C4-2B (cell line): ENCODE results near the gene UCKL1.
"Not testable (repeated sequence)": the region's sequence is repeated elsewhere in the genome, so short reads cannot be mapped to it uniquely, and the experiment has no call there.

Experiments used
- H3K27ac ChIP-seq: fragments of 450-650 bp; 2 replicates; pipeline ENCODE4 v1.5.1; 2017
- ZFX ChIP-seq: fragments of 450-650 bp; IDR thresholded peaks from 2 replicates; pipeline ENCODE4 v1.6.1; 2017
- TF ChIP-seq, protein P1 (sequence below): fragments of 450-650 bp; conservative IDR thresholded peaks from 2 replicates; pipeline ENCODE4 v1.5.1; 2017; ENCODE audit warnings: mild to moderate bottlenecking

The UCKL1 gene

DNA sequence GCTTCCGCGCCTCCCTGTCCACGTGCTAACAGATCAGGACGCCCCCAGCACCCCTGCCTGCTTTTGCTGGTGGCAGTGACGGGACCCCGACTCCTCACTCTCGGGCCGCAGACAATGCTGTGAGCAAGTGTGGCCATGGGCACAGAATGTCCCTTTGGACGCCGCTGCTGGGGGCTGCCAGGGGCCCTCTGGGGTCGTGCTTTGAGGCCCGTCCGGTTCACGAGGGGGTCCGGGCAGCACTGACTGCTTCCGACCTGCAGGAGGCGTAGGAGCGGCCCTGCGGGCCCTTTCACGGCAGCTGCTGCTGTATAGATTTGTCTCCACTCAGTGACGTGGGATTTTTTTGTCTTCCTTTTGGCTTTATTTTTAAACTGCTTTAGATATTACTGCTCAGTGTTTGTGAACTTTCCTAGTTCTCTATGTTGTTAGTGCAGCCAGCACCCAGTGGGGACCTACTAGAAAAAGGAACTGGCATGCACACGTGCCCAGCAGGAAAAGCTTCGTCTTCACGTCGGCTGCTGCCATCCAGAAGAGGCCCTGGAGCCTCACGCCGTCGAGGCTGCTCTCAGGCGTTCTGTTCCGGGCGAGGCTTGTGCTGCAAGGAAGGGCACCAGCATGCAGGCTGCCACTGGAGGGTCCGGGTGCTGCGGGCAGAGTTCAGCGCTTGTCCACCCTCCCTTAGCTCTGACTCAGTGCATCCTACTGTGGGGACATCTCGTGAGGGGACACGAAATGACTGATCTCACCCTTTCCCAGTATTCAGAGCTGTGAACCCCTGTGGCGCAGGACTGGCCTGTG, 21.7 kb downstream of the UCKL1 start:
- TF ChIP-seq, protein P1, sequence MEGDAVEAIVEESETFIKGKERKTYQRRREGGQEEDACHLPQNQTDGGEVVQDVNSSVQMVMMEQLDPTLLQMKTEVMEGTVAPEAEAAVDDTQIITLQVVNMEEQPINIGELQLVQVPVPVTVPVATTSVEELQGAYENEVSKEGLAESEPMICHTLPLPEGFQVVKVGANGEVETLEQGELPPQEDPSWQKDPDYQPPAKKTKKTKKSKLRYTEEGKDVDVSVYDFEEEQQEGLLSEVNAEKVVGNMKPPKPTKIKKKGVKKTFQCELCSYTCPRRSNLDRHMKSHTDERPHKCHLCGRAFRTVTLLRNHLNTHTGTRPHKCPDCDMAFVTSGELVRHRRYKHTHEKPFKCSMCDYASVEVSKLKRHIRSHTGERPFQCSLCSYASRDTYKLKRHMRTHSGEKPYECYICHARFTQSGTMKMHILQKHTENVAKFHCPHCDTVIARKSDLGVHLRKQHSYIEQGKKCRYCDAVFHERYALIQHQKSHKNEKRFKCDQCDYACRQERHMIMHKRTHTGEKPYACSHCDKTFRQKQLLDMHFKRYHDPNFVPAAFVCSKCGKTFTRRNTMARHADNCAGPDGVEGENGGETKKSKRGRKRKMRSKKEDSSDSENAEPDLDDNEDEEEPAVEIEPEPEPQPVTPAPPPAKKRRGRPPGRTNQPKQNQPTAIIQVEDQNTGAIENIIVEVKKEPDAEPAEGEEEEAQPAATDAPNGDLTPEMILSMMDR, result no peak
- no peak for TF ChIP-seq ZFX
- no peak overlapping the region for H3K27ac ChIP-seq

DNA sequence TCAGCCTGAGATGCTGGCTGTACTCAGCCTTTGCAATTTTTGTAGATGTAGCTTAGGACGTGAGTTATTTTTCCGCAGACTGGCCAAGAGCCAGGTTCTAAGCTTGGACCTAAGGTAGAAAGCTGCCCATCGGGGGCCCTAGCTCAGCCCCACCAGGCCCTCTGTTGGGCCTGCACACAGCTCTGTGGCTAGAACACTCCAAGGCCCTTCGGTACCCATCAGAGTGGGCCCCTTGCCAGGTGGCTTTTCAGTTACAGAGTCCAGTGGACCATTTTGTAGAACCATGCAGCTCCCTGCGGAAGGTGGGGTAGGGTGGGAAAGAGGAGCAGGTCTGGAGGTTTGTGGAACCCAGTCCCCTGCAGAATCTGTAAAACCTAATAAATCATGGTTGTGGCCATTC, 22.6 kb downstream of the UCKL1 start:
- no peak overlapping the region for H3K27ac ChIP-seq
- TF ChIP-seq, protein P1, result no peak
- TF ChIP-seq ZFX, result no peak

DNA sequence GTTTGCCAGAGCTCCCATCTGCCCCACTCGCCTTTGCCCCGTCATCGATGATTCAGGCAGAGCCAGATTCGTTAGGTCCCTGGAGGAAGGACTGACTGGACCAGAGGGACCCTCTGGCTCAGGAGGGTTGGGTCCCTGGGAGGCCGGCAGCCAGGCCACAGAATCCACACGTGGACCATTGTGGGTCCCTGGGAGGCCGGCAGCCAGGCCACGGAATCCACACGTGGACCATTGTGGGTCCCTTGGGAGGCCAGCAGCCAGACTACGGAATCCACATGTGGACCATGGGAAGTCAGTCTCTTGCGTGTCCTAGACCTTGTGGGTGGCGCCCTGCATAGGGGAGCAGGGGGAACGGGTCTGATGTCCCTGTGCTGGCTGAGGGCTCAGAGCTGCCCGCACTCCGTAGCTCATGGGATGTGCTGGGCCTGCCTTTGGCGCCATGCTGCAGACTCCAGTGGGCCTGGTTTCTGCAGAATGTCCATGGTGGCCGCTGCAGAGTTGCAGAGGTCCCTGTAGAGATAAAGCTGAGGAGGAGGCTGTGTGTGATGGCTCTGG, 23.5 kb downstream of the UCKL1 start:
- TF ChIP-seq, protein P1, result no peak
- no peak for TF ChIP-seq ZFX
- H3K27ac ChIP-seq, result no peak overlapping the region

DNA sequence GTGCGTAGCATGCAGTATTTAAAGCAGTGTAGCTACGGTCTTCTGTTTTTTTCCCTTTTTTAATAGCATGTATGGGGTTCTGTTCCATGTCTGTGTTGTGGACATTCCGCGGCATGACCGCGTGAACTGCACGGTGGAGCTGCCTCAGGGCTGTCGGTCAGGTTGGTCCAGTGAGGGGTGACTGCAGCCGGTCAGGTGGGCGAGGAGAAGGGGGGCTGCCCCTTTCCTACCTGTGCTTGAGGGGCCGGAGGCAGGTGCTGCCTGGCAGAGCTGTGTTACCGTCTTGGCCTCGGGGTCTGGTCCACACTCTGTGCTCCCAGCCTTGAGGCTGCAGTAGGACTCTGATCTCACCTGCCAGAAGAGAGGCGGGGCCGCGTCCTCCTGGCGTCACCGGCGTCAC, 24.5 kb downstream of the UCKL1 start:
- TF ChIP-seq ZFX, result no peak
- TF ChIP-seq, protein P1, result no peak
- no peak overlapping the region for H3K27ac ChIP-seq

DNA sequence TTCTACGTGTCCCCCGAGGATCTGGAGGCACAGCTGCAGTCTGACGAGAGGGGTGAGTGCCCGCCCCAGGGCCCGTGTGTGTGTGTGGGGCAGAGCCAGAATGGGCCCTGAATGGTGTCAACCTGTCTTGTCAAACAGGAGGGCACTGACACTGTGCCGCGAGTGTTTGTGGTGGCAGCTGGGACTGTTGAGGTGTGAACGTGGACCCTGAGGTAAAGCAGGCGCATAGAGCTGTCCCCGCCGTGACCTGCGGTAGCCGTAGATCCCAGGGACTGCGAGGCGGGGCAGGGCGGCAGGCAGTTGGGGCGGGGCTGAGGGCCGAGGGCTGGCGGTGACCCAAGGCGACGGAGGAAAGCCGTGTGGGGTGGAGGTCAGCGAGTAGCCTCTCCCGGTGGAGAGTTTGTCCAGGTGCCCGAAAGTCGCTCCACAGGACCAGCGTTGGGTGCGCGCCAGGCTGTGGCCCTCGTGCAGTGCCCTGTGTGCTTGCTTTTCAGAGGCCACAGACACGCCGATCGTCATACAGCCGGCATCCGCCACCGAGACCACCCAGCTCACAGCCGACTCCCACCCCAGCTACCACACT, 25.2 kb downstream of the UCKL1 start:
- H3K27ac ChIP-seq, result no peak overlapping the region
- TF ChIP-seq ZFX, result no peak
- TF ChIP-seq, protein P1, result no peak

DNA sequence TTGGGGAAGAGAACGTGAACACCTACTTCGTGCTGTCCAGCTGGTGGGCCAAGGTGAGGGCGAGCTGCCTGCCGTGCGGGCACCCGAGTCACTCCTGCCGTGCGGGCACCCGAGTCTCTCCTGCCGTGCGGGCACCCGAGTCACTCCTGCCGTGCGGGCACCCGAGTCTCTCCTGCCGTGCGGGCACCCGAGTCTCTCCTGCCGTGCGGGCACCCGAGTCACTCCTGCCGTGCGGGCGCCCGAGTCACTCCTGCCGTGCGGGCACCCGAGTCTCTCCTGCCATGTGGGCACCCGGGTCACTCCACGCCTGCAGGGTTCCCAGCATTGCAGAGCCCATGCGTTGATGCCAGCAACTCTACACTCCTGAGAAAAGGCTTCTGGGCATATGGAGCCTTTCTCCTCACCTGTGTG, 26.7 kb downstream of the UCKL1 start:
- H3K27ac ChIP-seq, result not testable (repeated sequence)

DNA sequence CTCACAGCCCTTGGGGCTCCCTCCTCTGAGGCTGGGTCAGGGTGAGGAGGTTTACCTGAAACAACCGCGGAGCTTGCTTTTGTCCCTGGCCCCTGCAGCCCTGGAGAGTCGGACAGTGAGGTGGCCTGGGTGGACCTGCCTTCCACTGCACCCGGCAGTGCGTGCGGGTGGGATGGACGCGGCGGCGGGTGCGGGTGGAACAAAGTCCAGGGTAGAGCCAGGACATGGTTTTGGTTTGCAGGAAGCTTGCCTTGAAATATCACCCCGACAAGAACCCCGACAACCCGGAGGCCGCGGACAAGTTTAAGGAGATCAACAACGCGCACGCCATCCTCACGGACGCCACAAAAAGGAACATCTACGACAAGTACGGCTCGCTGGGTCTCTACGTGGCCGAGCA, 27.1 kb downstream of the UCKL1 start:
- TF ChIP-seq, protein P1, result no peak
- no peak for TF ChIP-seq ZFX

More for the DNA sequence above, 27.1 kb downstream of the UCKL1 start:
- H3K27ac ChIP-seq, result no peak overlapping the region
